Fibroblast of gingiva (primary cell): Measurements from ENCODE around the gene ZC3H15.

ENCODE experiments used
- DNase-seq: peaks from one replicate; pipeline ENCODE4 v3.0.0-alpha.2; 2011; ENCODE audit warnings: low read depth

The ZC3H15 gene

DNA sequence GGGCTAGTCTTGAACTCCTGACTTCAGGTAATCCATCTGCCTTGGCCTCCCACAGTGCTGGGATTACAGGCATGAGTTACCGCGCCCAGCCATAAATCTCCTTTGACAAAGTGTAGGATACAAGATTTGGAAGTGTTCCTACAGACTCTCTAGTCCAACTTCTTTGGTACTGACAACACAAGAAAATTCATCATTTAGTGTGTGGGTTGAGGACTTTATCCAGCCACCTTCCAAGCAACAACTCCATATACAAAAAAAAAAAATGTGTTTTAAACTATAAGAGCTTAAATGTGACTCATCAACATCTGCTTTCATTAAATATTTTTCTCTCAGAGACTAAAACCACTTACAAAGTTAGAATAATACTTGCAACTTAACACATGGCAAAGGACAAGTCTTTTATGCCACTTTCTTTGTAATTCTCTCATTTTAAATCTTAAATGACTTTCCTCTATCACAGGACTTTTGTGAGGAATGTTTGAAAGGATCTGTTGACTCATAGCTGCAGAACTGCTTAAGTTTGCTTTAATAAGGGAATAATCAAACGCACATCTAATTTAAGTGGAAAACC, 57.6 kb downstream of the ZC3H15 start:
- peak; percentile 64 for DNase-seq

DNA sequence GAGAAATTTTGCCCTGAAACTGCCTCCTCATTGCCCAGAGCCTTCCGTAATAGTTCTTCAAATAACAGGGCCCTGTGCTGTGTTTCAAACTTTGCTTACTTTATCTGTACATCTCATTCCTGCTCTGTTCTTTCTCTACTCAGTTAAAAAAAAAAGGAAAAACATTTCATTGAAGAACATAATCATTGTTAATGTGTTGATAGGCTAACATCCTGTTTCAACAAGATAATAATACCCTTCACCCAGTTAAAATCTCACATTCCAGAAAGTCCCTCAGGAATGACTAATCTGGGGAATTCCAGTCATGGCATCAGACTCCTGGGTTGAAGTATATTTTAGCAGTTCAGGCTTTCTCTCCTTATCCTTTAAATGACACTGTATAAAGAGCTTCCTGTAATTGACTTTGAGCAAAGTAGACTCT, 58.2 kb downstream of the ZC3H15 start:
- peak; percentile 76 for DNase-seq

DNA sequence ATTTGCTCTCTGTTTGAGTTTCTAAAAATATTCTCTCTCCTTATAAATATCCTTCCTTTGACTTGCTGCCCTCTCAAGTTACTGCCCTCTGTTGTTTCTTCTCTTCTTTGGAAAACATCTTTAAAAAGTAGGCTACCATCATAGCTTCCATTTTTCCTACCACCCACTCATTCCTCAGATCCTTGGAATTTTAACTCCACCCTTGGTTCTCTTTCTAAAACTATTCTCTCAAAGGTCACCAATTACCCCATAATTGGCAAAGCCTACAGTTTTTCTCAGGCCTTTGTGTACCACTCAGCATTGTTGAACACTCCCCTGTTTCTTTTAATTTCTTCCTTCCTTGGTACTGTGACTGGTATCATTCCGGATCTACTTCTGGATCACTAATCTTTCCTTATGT, 60.8 kb downstream of the ZC3H15 start:
- DNase-seq, result peak; percentile 58

DNA sequence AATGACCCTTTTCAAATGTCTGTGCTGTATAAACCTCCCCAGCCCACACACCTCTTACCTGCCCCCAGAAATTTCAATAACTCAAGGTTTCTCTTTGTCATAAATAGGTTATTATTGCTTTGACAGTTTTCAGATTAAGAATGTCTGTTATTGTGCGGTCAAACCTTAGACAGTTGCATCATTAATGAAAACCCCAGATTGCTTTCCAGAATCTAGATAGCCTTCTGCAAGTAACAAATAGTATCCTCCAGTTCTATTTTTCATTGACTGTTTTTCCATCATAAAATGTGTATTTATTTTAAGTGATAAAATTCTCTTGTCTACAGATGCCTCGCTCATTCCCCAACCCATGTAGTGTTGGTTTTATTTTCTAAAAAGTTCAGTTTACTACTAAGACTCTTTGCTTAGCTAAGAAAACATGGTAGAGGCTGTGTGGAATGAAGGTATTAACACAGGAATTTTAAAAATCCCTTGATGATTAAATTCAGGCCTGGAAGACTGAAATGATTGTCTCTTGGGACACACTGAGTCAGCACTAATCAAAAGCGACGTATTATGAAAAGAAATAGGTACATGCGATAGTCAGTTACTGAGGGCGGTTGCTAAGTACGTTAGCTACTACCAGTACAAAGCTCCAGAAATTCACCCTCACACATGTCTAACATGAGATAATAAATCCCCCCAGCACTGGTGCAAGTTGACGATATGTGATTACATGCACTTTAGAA, 65.4 kb downstream of the ZC3H15 start:
- peak; percentile 27 for DNase-seq

DNA sequence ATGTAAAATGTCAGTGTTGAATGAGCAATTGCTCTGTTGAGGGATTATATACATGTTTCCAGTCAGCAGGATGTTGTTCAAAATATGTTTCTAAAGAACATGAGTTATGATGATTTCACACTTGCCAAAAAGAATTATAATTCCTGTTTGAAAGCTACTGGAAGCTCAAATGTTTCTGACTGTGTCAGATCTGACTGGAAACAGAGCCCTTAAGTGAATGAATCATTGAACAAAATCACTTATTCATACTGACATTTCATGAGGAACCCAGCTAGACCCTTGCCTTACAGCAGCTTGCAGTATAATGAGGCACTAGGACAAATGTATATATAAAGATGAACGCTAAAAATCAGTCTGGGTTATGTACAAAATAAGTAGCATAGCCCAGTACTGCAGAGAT, 68.4 kb downstream of the ZC3H15 start:
- no peak for DNase-seq

DNA sequence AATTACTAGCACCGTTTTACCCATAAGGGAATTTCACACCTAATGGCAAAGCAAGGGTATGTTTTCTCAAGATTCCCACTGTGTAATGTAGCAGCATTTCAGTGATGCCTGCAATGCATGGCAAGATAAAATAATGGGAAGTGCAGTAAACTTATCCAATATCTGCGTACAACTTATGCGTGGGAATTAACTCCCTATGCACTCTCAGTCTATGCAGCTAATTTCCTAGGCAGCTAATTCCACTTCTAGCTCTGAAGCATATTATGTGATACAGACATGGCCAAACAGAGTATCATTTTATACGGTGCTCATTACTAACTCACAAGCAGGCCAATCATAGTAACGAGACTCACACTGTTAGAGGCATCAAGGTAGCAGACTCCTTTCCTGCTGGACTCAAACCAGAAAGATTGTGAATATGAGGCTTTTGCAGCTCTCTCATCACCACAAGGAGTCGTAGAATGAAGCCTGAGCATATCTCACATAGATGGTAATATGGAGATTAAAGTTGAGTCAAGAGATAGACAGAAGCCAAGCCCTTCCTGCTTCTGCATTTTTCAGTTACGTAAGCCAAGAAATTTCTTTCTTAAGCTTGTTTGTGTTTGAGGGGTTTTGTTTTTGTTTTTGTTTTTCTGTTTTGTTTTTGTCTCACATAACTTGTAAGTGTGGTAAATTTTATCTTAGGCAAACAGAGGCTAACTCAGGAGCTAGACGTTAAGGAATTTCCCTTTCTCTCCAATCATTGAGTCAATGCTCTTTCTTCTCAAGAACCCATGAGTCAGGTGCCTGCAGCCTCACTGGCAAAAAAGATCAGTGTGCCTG, 69.0 kb downstream of the ZC3H15 start:
- DNase-seq, result no peak

DNA sequence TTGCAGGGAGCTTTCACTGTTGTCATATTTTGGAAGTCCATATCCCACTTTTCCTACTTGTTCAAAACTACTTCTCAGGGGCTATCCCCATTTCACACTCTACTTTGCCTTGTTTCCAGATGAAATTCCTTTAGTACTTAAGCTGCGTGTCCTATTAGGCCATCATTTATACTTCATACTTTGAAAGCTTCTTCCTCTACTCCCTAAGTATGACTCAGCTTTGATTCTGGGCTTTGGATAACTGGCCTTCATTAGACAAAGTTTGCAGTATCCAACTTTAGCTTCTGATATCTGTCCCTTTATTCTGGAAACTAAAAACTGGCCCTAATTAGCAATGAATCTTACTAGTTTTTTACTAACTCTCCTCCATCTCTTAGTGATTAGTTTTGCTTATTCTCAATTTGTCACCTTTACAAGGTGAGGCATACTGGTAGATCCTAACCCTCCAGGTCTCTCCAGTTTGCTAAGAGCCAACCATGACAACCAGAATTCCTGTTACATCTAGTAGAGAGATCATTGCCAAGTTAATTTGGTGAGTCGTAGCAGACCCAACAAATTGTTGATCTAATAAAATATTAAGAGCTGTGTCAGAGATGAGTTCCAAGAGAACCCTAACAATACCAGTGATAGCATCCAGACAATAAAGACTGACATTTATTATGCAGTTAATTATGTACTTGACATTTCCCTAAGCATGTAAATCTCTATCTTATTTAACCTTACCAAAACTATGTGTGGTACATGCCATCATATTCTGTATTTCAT, 72.6 kb downstream of the ZC3H15 start:
- no peak for DNase-seq
